Measurements from ENCODE around the gene MYOD1. TPM values are rescaled to one million over a fixed set of nuclear protein-coding genes. Genes with fewer than 3 reads are reported as not detected.

The MYOD1 gene
- total RNA-seq, 2 experiments from 2014 or later, result not detected

- BruUV-seq (replicated peaks), result no TSS peak
- no peaks in the 10 kb centered on the region for H4K20me1 ChIP-seq (ENCODE audit: insufficient read depth, low read length)
- DNase-seq (ENCODE audit: low spot score), result peak; percentile 48
- POLR2A ChIA-PET, result no interaction called here
- no peaks in the 10 kb centered on the region for H3K79me2 ChIP-seq (ENCODE audit: insufficient read depth, low read depth, low read length)
- H2AFZ ChIP-seq (ENCODE audit: low read length), result no peak overlapping the region
- no peaks in the 10 kb centered on the region for H3K4me1 ChIP-seq (ENCODE audit: insufficient read depth, low read length, poor library complexity, severe bottlenecking)
- no peaks in the 10 kb centered on the region for H3K9me3 ChIP-seq (ENCODE audit: low read length)
- CTCF ChIA-PET (ENCODE audit: unreplicated experiment), result no interaction called here
- H3K4me3 ChIP-seq (ENCODE audit: low read depth, low read length, poor library complexity, severe bottlenecking), result no peak overlapping the region
- TF ChIP-seq EZH2phosphoT487 (IDR thresholded peaks at IDR 0.05; ENCODE audit: borderline replicate concordance, low read depth, low read length) (no peak), CTCF (conservative IDR thresholded peaks at IDR 0.05; ENCODE audit: low read length) (peak; percentile 69)
- H3K9me2 ChIP-seq (ENCODE audit: insufficient read depth, low read length), result no peaks in the 10 kb centered on the region
- H3K27ac ChIP-seq (ENCODE audit: low read depth, low read length, poor library complexity, severe bottlenecking), result no peak overlapping the region
- H3K4me2 ChIP-seq (ENCODE audit: low read length), result no peak overlapping the region
- no peaks in the 10 kb centered on the region for H3K36me3 ChIP-seq (ENCODE audit: insufficient read depth, low read length)
- intact Hi-C loops (cut with micrococcal nuclease; ENCODE audit: unreplicated experiment), result loop anchor here (1.0 kb wide), 1 partner anchor 218 kb away; no protein-coding TSS in a partner anchor
These were observed 41.0 kb downstream of the MYOD1 start for GRCh38 chr11:17760102-17761029.

- peak; percentile 22 for DNase-seq (ENCODE audit: low spot score)
- no TSS peak for BruUV-seq (replicated peaks)
- H3K4me1 ChIP-seq (ENCODE audit: insufficient read depth, low read length, poor library complexity, severe bottlenecking), result no peaks in the 10 kb centered on the region
- no peak overlapping the region for H3K4me3 ChIP-seq (ENCODE audit: low read depth, low read length, poor library complexity, severe bottlenecking)
- ChIA-PET CTCF (ENCODE audit: unreplicated experiment) (no interaction called here), POLR2A (interaction anchor here (0.6 kb wide), 1 partner anchor 875 kb away, joined by 4 read pairs; no protein-coding TSS in a partner anchor)
- H3K79me2 ChIP-seq (ENCODE audit: insufficient read depth, low read depth, low read length), result no peaks in the 10 kb centered on the region
- no peak overlapping the region for H2AFZ ChIP-seq (ENCODE audit: low read length)
- no peak overlapping the region for H3K4me2 ChIP-seq (ENCODE audit: low read length)
- no peaks in the 10 kb centered on the region for H3K36me3 ChIP-seq (ENCODE audit: insufficient read depth, low read length)
- no peaks in the 10 kb centered on the region for H4K20me1 ChIP-seq (ENCODE audit: insufficient read depth, low read length)
- no peaks in the 10 kb centered on the region for H3K9me3 ChIP-seq (ENCODE audit: low read length)
- 0 out of 2 replicates have a peak, but pooled peaks have one; percentile 21 for TF ChIP-seq CTCF (conservative IDR thresholded peaks at IDR 0.05; ENCODE audit: low read length)
- no peak for TF ChIP-seq EZH2phosphoT487 (IDR thresholded peaks at IDR 0.05; ENCODE audit: borderline replicate concordance, low read depth, low read length)
- intact Hi-C loops (cut with micrococcal nuclease; ENCODE audit: unreplicated experiment), result no loop called here
- H3K9me2 ChIP-seq (ENCODE audit: insufficient read depth, low read length), result no peaks in the 10 kb centered on the region
- H3K27ac ChIP-seq (ENCODE audit: low read depth, low read length, poor library complexity, severe bottlenecking), result no peak overlapping the region
These were observed 43.1 kb downstream of the MYOD1 start for GRCh38 chr11:17762309-17762974.
